Tibial nerve (tissue), 4 donors: ENCODE measurements around the gene SLC7A5. TPM values are rescaled to one million over a fixed set of nuclear protein-coding genes. Genes with fewer than 3 reads are reported as not detected.

ENCODE experiments used
- DNase-seq, 2 donors: peaks; one replicate each; pipeline ENCODE4 v3.0.0-alpha.2; 2019; ENCODE audit warnings: low spot score in 2 of 2
- H3K27ac ChIP-seq, 4 donors: fragments of 200-600 bp; sonication (generic) in 3 of 4; one replicate each; pipeline ENCODE4 v1.5.1; 2017 to 2019; ENCODE audit warnings: mild to moderate bottlenecking in 1 of 4
- H3K27me3 ChIP-seq, 2 donors: fragments of 200-600 bp; sonication (generic) in 1 of 2; one replicate each; pipeline versions ENCODE4 v1.5.1 to v1.6.0; 2017 to 2019
- H3K36me3 ChIP-seq, 3 donors: fragments of 200-600 bp; sonication (generic); one replicate each; pipeline ENCODE4 v1.5.1; 2018 to 2019
- H3K4me1 ChIP-seq, 4 donors: fragments of 200-600 bp; sonication (generic) in 3 of 4; one replicate each; pipeline ENCODE4 v1.5.1; 2017 to 2019
- H3K4me3 ChIP-seq, 4 donors: fragments of 200-600 bp; sonication (generic) in 3 of 4; one replicate each; pipeline ENCODE4 v1.5.1; 2017 to 2019; ENCODE audit warnings: mild to moderate bottlenecking in 1 of 4, moderate library complexity in 1 of 4
- H3K9me3 ChIP-seq, 4 donors: fragments of 200-600 bp; sonication (generic) in 3 of 4; one replicate each; pipeline ENCODE4 v1.5.1; 2017 to 2019
- CTCF ChIP-seq, 5 experiments: fragments of 200-600 bp in 3 of 5; fragments of 450-650 bp in 2 of 5; sonication (generic) in 3 of 5; IDR thresholded peaks; one replicate each; pipeline ENCODE4 v1.5.1; 2016 to 2019; ENCODE audit warnings: antibody characterized with exemption in 5 of 5, mild to moderate bottlenecking in 3 of 5, moderate library complexity in 2 of 5
- EP300 ChIP-seq, 2 donors: sonication (generic); formaldehyde crosslinking; IDR thresholded peaks; one replicate each; pipeline ENCODE4 v1.6.1; 2017; ENCODE audit warnings: antibody characterized with exemption in 2 of 2, mild to moderate bottlenecking in 1 of 2
- POLR2A ChIP-seq, 2 donors: fragments of 450-650 bp; IDR thresholded peaks; one replicate each; pipeline ENCODE4 v1.6.1; 2017; ENCODE audit warnings: antibody characterized with exemption in 2 of 2, mild to moderate bottlenecking in 2 of 2, moderate library complexity in 2 of 2
- WGBS, 2 donors: methylation state at CpG; one replicate each; pipeline ENCODE4 v1.1.5; 2018; 5-methylcytosine and 5-hydroxymethylcytosine counted together
- total RNA-seq, 4 donors: library from RNA; depleted of rRNA; stranded (reverse); fragments of >200 nt; gene quantifications; one replicate each; pipeline ENCODE4 v1.1.0, GENCODE V29; 2016

The SLC7A5 gene
- total RNA-seq, 4 donors from 2014 or later, result 5.5 to 6.6 (median 6.0) TPM

- DNase-seq, result no peak
- no peak overlapping the region for H3K27ac ChIP-seq
- peaks cover 0 to 18% of the 10 kb centered on the region in 2 donors for H3K27me3 ChIP-seq
- H3K4me1 ChIP-seq, result peaks cover 0 to 7% (median 3%) of the 10 kb centered on the region in 4 donors
- H3K9me3 ChIP-seq, result peaks cover 0 to 19% (median 0%) of the 10 kb centered on the region in 4 donors
- H3K4me3 ChIP-seq, result no peak overlapping the region
- WGBS, 2 donors, result 84 to 88% methylated on average over 10 to 13 of the region's 16 CpGs
- TF ChIP-seq POLR2A (IDR thresholded peaks at IDR 0.05), result no peak
- TF ChIP-seq EP300 (IDR thresholded peaks at IDR 0.05), result no peak
- no peak for TF ChIP-seq CTCF (IDR thresholded peaks at IDR 0.05)
- no peaks in the 10 kb centered on the region for H3K36me3 ChIP-seq
Observed at GRCh38 chr16:87801679-87802259, 67.5 kb downstream of the SLC7A5 start.

- peaks cover 0 to 19% (median 0%) of the 10 kb centered on the region in 4 donors for H3K9me3 ChIP-seq
- H3K27ac ChIP-seq, result no peak overlapping the region
- H3K4me1 ChIP-seq, result no peaks in the 10 kb centered on the region
- peaks cover 0 to 7% of the 10 kb centered on the region in 2 donors for H3K27me3 ChIP-seq
- WGBS, 2 donors, result 86 to 91% methylated on average over 6 of the region's 6 CpGs
- DNase-seq, result no peak
- no peak overlapping the region for H3K4me3 ChIP-seq
- no peak for TF ChIP-seq POLR2A (IDR thresholded peaks at IDR 0.05)
- no peak for TF ChIP-seq EP300 (IDR thresholded peaks at IDR 0.05)
- no peak for TF ChIP-seq CTCF (IDR thresholded peaks at IDR 0.05)
- no peaks in the 10 kb centered on the region for H3K36me3 ChIP-seq
Observed at GRCh38 chr16:87800497-87800896, 68.8 kb downstream of the SLC7A5 start.

GRCh38 chr16:87795336-87795735 is 74.0 kb downstream of the SLC7A5 start:
- no peaks in the 10 kb centered on the region for H3K4me1 ChIP-seq
- WGBS, 2 donors, result 63 to 78% methylated on average over 11 to 12 of the region's 12 CpGs
- H3K9me3 ChIP-seq, result peaks cover 0 to 5% (median 0%) of the 10 kb centered on the region in 4 donors
- DNase-seq, result no peak
- no peak overlapping the region for H3K27ac ChIP-seq
- H3K27me3 ChIP-seq, result no peaks in the 10 kb centered on the region
- no peaks in the 10 kb centered on the region for H3K36me3 ChIP-seq
- no peak for TF ChIP-seq CTCF (IDR thresholded peaks at IDR 0.05)
- no peak for TF ChIP-seq POLR2A (IDR thresholded peaks at IDR 0.05)
- TF ChIP-seq EP300 (IDR thresholded peaks at IDR 0.05), result no peak
- H3K4me3 ChIP-seq, result no peak overlapping the region

GRCh38 chr16:87794485-87795078 is 74.7 kb downstream of the SLC7A5 start:
- Histone ChIP-seq H3K4me1 (no peaks in the 10 kb centered on the region), H3K27ac (no peak overlapping the region), H3K9me3 (peaks cover 0 to 1% (median 0%) of the 10 kb centered on the region in 4 donors), H3K36me3 (no peaks in the 10 kb centered on the region), H3K27me3 (no peaks in the 10 kb centered on the region), H3K4me3 (no peak overlapping the region)
- no peak for TF ChIP-seq EP300 (IDR thresholded peaks at IDR 0.05)
- TF ChIP-seq POLR2A (IDR thresholded peaks at IDR 0.05), result no peak
- TF ChIP-seq CTCF (IDR thresholded peaks at IDR 0.05), result no peak
- 87 to 88% methylated on average over 11 to 14 of the region's 14 CpGs for WGBS, 2 donors
- DNase-seq, result no peak

- no peak for DNase-seq
- WGBS, 2 donors, result 92 to 93% methylated on average over 7 of the region's 7 CpGs
- Histone ChIP-seq H3K9me3 (no peaks in the 10 kb centered on the region), H3K4me3 (no peak overlapping the region), H3K27ac (peak overlapping the region in 1 of 4 donors; percentile 85), H3K4me1 (no peaks in the 10 kb centered on the region), H3K36me3 (no peaks in the 10 kb centered on the region), H3K27me3 (no peaks in the 10 kb centered on the region)
- TF ChIP-seq POLR2A (IDR thresholded peaks at IDR 0.05), result no peak
- no peak for TF ChIP-seq EP300 (IDR thresholded peaks at IDR 0.05)
- TF ChIP-seq CTCF (IDR thresholded peaks at IDR 0.05), result no peak
Observed at GRCh38 chr16:87792205-87792565, 77.1 kb downstream of the SLC7A5 start.
